Endometrial microvascular endothelial cells (primary cell): ENCODE measurements around the gene GPR12. TPM values are rescaled to one million over a fixed set of nuclear protein-coding genes. Genes with fewer than 3 reads are reported as not detected.

Source experiments
- in situ Hi-C: cut with HindIII; loops from 2 replicates; pipeline ENCODE4 v1.10.0; 2017; ENCODE audit warnings: low sequenced_read_pairs, low pct_unique_long_range_greater_than_20kb; ENCODE audit errors: inconsistent ontology term
- total RNA-seq: library from RNA; depleted of rRNA; stranded (reverse); fragments of >200 nt; gene quantifications from one replicate; pipeline ENCODE4 v1.2.3, GENCODE V29; 2015; ENCODE audit errors: inconsistent ontology term

Gene GPR12
- total RNA-seq, 1 donor from 2014 or later: not detected

- in situ Hi-C loops: no loop called here
These were observed 51.1 kb downstream of the GPR12 start for GRCh38 chr13:26709461-26709860.

DNA sequence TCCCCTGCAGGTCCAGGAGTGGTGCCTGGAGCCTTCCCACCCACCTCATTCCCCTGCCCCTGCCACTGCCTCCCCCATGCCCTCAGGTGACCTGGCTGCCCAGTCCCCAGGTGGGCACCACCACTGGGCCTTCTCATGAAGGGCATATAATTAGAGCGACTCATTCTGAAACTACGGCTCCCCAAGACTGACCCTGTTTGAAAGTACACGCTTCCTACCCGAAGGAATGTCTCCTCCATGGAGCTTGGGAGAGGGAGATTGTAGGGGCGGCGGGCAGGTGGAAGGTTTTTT, 52.6 kb downstream of the GPR12 start:
- in situ Hi-C loops: no loop called here

- in situ Hi-C loops: no loop called here
These were observed 53.2 kb downstream of the GPR12 start for GRCh38 chr13:26707122-26708006.

- in situ Hi-C loops: no loop called here
These were observed 54.2 kb downstream of the GPR12 start for GRCh38 chr13:26706381-26706780.

DNA sequence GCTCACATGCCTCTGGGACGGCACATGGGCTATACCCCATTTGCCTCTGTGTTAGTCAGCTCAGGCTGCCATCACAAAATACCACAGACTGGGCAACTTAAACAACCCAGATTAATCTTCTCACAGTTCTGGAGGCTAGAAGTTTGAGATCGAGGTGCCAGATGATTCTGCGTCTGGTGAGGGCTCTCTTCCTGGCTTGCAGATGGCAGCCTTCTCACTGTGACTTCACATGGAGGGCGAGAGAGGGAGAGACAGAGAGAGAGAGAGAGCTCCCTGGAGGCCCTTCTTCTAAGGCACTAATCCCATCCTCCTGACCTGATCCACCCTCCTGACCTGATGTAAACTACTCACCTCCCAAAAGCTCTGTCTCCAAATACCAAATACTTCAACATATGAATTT, 55.0 kb downstream of the GPR12 start:
- in situ Hi-C loops: no loop called here

Other genes with a start within 250 kb of the GPR12 start
- 1.1 TPM for gene WASF3, start 203.1 kb downstream of the GPR12 start, total RNA-seq